Mucosa of stomach (tissue), 1 donor: ENCODE measurements around the gene ASIC1.
"Not testable (repeated sequence)": the region's sequence is repeated elsewhere in the genome, so short reads cannot be mapped to it uniquely, and the experiment has no call there.

Experiments used
- H3K27me3 ChIP-seq: one replicate; pipeline ENCODE4 v1.7.0; 2013; ENCODE audit warnings: mild to moderate bottlenecking, low read length; ENCODE audit not compliant: control insufficient read depth, insufficient read depth
- H3K36me3 ChIP-seq: one replicate; pipeline ENCODE4 v1.7.0; 2013; ENCODE audit warnings: low read length; ENCODE audit not compliant: control insufficient read depth, insufficient read depth
- H3K4me1 ChIP-seq: one replicate; pipeline ENCODE4 v1.7.0; 2013; ENCODE audit warnings: mild to moderate bottlenecking, low read length; ENCODE audit not compliant: control insufficient read depth, insufficient read depth
- H3K4me3 ChIP-seq: one replicate; pipeline ENCODE4 v1.7.0; 2013; ENCODE audit warnings: low read length
- H3K9ac ChIP-seq: one replicate; pipeline ENCODE4 v1.7.0; 2013; ENCODE audit warnings: mild to moderate bottlenecking, low read length, moderate library complexity
- H3K9me3 ChIP-seq: one replicate; pipeline ENCODE4 v1.7.0; 2013; ENCODE audit warnings: mild to moderate bottlenecking, low read length, moderate library complexity; ENCODE audit not compliant: control insufficient read depth
- donor health status: Pancreatic carcinoma.

ASIC1 gene

DNA sequence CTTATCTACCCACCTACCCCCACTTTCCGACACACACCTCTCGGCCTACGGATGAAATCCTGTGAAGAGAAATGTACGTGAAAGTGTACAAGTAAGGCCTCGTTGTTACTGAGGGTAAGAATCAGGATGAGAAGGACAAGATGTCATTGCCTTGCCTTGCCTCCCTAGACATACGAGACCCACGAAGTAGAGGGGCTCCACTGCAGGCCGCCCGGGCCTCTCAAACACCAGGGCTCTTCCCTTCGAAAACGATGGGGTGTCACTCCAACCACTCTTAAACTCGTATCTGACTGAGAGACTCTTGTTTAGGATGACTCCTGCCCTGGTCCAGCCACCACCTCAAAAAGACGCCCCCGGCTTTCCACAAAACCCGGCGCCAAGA is 32.6 kb upstream of the ASIC1 start:
- Histone ChIP-seq H3K9ac (peak overlapping the region; percentile 76), H3K9me3 (no peaks in the 10 kb centered on the region), H3K27me3 (no peaks in the 10 kb centered on the region), H3K4me3 (peak overlapping the region; percentile 80), H3K36me3 (no peaks in the 10 kb centered on the region), H3K4me1 (no peaks in the 10 kb centered on the region)

DNA sequence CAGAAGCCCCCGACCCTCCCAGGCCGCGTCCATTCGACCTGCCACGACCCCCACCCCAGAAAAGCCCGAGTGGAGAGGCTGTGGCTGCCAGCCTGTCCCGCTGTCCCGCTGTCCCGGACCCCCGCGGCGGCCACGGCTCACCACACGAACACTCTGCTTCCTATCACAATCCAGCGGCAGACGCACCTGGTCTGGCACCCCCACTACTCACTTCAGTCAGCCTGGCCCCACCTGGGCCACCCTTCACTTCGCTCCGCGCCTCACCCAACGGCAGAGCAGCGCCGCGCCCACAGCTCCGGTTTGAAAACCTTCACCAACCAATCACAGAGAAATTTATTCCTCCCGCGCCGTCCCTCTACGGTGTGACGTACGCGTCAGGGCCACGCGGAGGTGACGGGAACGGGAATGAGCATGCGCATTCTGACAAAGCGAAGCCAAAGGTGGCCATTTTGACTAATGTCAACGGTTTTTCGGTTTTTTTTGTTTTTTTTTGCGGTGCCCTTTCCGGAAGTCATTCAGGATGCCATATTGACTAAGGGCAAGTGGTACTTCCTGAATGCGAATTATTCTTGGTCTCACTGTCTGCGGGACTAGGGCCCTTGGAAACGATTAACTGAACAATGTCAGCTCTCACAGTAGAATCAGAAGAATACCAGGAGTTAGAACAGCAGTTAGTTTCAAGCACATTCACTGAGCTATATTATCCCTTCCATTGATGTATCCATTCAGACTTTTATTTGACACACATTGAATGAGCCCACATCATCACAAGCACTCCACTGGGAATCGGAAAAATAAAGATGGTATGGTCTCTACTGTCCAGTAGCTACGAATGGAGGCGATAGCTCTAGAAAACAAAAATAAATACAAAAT is 32.0 kb upstream of the ASIC1 start, which contains the start of gene RACGAP1:
RACGAP1 (minus strand) TSS at position 308 of the 873 bp plus-strand sequence. CDS start 8,779 bp downstream, outside the sequence.
- no peaks in the 10 kb centered on the region for H3K27me3 ChIP-seq
- H3K9ac ChIP-seq, result peak within 1 kb of the TSS; percentile 76
- no peaks in the 10 kb centered on the region for H3K9me3 ChIP-seq
- H3K4me1 ChIP-seq, result no peaks in the 10 kb centered on the region
- H3K4me3 ChIP-seq, result peak within 1 kb of the TSS; percentile 80
- no peaks in the 10 kb centered on the region for H3K36me3 ChIP-seq

DNA sequence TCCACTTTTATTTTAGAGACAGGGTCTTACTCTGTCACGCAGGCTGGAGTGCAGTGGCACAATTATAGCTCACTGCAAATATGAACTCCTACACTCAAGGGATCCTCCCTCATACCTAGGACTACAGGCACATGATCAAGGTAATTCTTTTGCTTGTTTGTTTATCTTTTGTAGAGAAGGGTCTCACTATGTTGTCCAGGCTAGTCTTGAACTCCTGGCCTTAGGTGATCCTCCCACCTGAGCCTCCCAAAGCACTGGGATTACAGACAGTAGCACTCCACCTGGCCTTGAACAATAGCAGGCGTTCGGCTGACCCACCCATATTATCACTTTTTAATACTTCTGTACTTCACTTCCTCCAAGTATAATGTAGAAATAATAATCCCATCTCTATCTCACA is 30.7 kb upstream of the ASIC1 start:
- H3K9ac ChIP-seq, result no peak overlapping the region
- H3K9me3 ChIP-seq, result no peaks in the 10 kb centered on the region
- H3K4me3 ChIP-seq, result no peak overlapping the region
- H3K27me3 ChIP-seq, result no peaks in the 10 kb centered on the region
- H3K4me1 ChIP-seq, result no peaks in the 10 kb centered on the region
- no peaks in the 10 kb centered on the region for H3K36me3 ChIP-seq

DNA sequence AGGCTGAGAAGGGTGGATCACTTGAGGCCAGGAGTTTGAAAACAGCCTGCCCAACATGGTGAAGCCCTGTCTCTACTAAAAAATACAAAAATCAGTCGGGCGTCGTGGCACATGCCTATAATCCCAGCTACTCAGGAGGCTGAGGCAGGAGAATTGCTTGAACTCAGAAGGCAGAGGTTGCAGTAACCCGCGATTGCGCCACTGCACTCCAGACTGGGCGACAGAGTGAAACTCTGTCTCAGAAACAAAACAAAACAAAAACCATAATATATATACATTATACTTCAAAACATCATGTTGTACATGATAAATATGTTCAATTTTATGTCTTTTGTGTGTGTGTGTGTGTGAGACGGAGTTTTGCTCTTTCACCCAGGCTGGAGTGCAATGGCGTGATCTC is 26.9 kb upstream of the ASIC1 start:
- not testable (repeated sequence) for H3K4me3 ChIP-seq, H3K36me3 ChIP-seq, H3K27me3 ChIP-seq, H3K9me3 ChIP-seq, H3K9ac ChIP-seq, H3K4me1 ChIP-seq

DNA sequence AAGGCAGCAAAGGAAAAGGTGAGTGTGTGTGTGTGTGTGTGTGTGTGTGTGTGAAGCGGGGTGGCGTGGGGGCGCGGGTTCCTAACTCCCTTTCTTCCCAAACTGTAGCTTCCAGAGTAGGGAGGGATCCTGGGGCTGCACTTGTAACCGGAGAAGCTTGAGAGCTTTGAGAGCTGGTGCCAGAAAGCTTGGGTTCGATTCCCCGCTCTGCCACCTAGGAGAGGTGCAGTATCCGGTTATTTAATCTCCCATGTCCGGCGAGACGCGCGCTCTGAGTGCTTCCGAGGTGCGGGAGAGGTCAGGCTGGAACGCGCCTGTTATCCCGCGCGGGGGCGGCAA is 24.9 kb upstream of the ASIC1 start:
- no peak overlapping the region for H3K4me3 ChIP-seq
- H3K27me3 ChIP-seq, result peaks cover 4% of the 10 kb centered on the region
- H3K9me3 ChIP-seq, result no peaks in the 10 kb centered on the region
- no peaks in the 10 kb centered on the region for H3K36me3 ChIP-seq
- H3K4me1 ChIP-seq, result peaks cover 6% of the 10 kb centered on the region
- H3K9ac ChIP-seq, result peak overlapping the region; percentile 43

DNA sequence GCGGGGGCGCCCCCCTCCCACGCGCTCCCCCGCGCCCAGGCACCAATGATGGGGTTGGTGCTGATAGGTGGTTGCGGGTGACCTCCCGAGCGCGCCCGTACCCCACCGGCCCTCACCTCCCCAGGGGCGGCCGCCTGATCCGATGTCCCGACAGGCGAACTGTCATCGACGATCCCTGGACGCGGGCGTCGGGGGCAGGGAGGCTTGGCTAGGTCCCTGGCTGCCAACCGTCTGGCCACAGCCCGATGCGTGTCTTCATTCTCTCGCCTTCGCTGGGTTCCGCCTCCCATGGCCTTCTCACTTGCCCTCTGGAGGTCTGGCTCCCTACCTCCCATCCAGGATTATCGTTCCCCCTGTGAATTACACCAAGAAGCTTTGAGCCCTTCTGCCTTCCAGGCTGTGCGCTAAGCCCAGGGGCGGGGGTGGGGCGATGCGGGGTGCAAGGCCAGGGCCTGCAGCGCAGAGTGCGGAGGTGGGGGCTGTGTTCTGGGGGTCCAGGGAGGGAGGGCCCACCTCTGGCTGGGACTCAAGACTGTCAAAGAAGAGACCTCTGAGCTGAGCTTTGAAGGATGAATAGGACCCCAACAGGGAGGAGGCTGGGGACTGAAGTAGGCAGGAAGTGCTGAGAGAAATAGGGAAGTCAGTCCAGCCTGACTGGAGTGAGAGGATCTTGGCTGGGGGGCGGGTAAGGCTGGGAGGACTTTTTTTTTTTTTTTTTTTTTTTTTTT is 24.4 kb upstream of the ASIC1 start:
- Histone ChIP-seq H3K36me3 (no peaks in the 10 kb centered on the region), H3K27me3 (peaks cover 4% of the 10 kb centered on the region), H3K9me3 (no peaks in the 10 kb centered on the region), H3K4me1 (peaks cover 6% of the 10 kb centered on the region), H3K9ac (peak overlapping the region; percentile 43), H3K4me3 (peak overlapping the region; percentile 14)

DNA sequence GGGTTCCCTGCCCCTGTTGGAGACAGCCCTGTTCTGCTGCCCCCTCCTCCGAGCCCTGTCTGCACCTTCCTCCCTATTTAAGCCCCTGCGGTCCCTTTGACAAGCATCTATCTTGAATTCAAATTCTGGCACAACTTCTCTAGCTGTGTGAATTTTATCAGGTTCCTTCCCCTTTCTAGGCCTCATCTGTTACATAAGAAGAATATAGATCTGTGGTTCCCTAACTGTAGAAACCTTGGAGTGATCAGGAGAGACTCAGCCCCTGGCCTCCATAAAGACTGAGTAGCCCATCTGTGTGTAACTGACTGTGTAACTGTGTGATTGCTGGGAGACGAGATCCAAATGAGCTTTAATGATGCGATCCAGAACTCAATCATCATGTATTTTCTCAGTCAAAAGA is 19.1 kb upstream of the ASIC1 start:
- Histone ChIP-seq H3K9ac (no peak overlapping the region), H3K4me1 (peaks cover 9% of the 10 kb centered on the region), H3K36me3 (no peaks in the 10 kb centered on the region), H3K4me3 (no peak overlapping the region), H3K27me3 (no peaks in the 10 kb centered on the region), H3K9me3 (no peaks in the 10 kb centered on the region)

DNA sequence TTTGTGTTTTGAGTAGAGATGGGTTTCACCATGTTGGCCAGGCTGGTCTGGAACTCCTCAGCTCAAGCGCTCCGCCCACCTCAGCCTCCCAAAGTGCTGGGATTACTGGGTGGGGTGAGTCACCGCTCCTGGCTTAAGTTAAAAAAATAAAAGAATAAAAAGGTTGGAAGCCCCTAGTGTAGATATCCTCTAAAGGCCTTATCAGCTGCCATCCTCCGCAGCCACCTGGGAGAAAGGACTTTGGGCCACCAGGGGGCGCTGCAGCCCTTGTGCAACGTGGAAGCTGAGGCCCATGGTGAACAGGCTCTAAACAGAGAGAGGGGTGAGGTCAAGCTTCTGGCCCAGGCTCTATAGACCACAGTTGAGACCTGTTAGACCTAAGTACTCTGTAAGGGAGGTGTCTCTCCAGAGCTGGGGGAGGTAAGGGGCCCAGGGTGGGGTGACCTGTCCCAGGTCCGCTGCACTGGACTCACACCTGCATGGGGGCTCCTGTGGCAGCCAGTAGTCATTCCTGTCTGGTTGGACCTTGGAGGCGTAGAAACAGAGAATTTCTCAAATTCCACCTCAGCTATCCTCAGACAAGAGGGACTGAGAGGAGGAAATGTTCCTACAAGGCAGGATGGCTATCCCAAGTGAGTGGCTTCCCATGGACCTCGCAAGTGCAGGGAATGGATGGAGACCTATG is 18.1 kb upstream of the ASIC1 start:
- H3K9ac ChIP-seq, result no peak overlapping the region
- H3K4me3 ChIP-seq, result no peak overlapping the region
- no peaks in the 10 kb centered on the region for H3K27me3 ChIP-seq
- no peaks in the 10 kb centered on the region for H3K9me3 ChIP-seq
- no peaks in the 10 kb centered on the region for H3K36me3 ChIP-seq
- H3K4me1 ChIP-seq, result peaks cover 9% of the 10 kb centered on the region

DNA sequence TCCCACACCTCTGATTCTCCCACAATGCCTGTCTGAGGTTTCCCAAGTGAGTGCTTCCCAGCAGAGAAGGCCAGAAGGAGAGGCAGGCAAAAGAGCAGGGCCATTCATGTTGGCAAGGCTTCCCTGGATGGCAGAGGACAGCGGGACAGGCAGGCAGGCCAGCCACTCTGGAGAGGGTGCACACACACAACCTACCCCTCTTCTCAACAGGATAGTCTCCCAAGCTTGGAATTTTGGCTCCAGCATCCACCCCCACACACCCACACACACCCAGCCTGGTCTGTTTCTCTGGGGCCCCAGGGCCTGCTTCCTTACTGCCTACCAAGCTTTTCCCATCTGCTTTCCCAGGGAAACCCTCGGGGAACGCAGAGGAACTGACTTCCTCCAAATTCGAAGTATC is 16.7 kb upstream of the ASIC1 start:
- no peaks in the 10 kb centered on the region for H3K9me3 ChIP-seq
- no peaks in the 10 kb centered on the region for H3K36me3 ChIP-seq
- H3K4me1 ChIP-seq, result peaks cover 9% of the 10 kb centered on the region
- no peaks in the 10 kb centered on the region for H3K27me3 ChIP-seq
- H3K9ac ChIP-seq, result no peak overlapping the region
- no peak overlapping the region for H3K4me3 ChIP-seq

DNA sequence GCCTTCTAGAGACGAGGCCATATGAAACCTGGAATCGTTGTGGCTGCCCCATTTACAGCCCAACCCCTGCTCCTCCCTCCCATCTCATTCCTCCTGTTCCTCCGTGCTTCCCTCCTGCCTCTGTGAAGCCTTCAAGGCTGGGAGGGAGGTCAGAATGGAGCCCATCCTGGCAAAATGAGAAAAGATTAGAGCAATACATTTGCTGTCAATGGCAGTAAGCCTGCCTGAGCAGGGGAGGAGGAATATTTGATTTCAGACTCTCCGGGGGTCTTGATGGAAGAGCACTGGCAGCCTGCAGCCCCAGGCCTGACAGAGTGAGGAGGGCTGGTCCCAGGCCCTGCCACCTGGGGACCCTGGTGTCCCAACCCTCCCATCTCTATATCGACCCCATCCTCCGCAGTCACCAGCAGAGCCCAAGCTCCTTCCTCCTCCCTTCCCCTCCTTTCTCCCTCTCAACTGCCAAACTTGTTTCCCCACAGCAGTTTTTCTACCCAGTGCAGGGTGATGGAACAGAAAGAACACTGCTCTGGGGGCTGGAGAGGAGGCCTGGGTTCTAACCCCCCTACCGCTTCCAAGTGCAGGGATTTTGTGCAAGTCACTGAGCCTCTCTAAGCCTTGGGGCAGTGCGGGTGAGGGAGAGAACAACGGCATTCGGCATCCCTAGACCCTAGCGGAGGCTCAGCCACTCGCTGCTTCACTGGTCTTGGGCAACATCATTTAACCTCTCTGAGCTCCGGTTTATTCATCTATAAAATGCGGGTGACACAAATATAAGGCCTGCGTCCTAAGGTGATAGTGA is 16.1 kb upstream of the ASIC1 start:
- H3K9ac ChIP-seq, result no peak overlapping the region
- H3K4me3 ChIP-seq, result no peak overlapping the region
- no peaks in the 10 kb centered on the region for H3K9me3 ChIP-seq
- H3K27me3 ChIP-seq, result no peaks in the 10 kb centered on the region
- H3K4me1 ChIP-seq, result peaks cover 9% of the 10 kb centered on the region
- no peaks in the 10 kb centered on the region for H3K36me3 ChIP-seq

DNA sequence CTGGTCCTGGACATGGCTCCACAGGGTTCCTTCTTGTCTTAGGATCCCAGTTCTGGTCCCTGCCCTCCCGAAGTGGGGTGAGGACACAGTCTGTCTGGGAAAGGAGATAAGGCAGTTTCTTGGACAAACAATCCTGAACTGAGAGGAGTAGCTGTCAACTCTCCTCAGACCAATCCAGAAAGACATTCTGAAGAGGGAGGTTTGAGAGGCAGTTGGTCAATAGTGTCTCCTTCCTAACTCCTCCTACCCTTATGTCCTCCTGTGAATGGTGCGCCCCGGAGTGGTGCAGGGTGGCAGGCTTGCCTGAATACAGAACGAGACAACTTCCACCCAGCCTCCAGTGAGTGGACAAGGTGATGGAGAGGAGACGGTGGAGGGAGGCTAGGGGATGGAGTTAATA is 15.4 kb upstream of the ASIC1 start:
- Histone ChIP-seq H3K4me3 (no peak overlapping the region), H3K9ac (no peak overlapping the region), H3K4me1 (peaks cover 9% of the 10 kb centered on the region), H3K27me3 (no peaks in the 10 kb centered on the region), H3K36me3 (no peaks in the 10 kb centered on the region), H3K9me3 (no peaks in the 10 kb centered on the region)
